ENCODE results near the gene CDC45. TPM values are rescaled to one million over a fixed set of nuclear protein-coding genes. Genes with fewer than 3 reads are reported as not detected.
A peak's percentile ranks its signal among the peaks of the same experiment; 100 is the strongest.

The CDC45 gene
- total and polyA plus RNA-seq, 8 donors: 0.28 to 1.3 (median 0.63) TPM; not detected in 2

GRCh38 chr22:19524170-19525115 is 44.7 kb downstream of the CDC45 start, which contains the start of gene CLDN5:
CLDN5 (minus strand) TSS chr22:19524410; CDS start chr22:19524255, 155 bp downstream.
- Histone ChIP-seq H3K4me3 (peak within 1 kb of the TSS in 2 of 4 donors; percentile 13 to 36), H3K4me1 (peaks cover 0 to 2% (median 0%) of the 10 kb centered on the region in 3 donors), H3K27ac (no peak within 1 kb of the TSS), H3K9me3 (no peaks in the 10 kb centered on the region), H3K36me3 (no peaks in the 10 kb centered on the region), H3K27me3 (peaks cover 0 to 10% (median 4%) of the 10 kb centered on the region in 4 donors)
- no peak for TF ChIP-seq CTCF (IDR thresholded peaks at IDR 0.05)
- WGBS, 2 donors: 4 to 5% methylated on average over 51 to 69 of the region's 69 CpGs
- FAIRE-seq (no peak), ATAC-seq (peak in 2 of 4 donors; percentile 23 to 48), DNase-seq (peak in 1 of 6 donors; percentile 49)
- intact Hi-C loops (cut with DNase I): no loop called here

GRCh38 chr22:19525116-19525660 is 45.5 kb downstream of the CDC45 start:
- intact Hi-C loops (cut with DNase I): no loop called here
- Histone ChIP-seq H3K4me1 (peaks cover 0 to 2% (median 0%) of the 10 kb centered on the region in 3 donors), H3K27me3 (peaks cover 0 to 10% (median 4%) of the 10 kb centered on the region in 4 donors), H3K9me3 (no peaks in the 10 kb centered on the region), H3K27ac (no peak overlapping the region), H3K4me3 (no peak overlapping the region), H3K36me3 (no peaks in the 10 kb centered on the region)
- TF ChIP-seq CTCF (IDR thresholded peaks at IDR 0.05): no peak
- ATAC-seq (no peak), DNase-seq (no peak), FAIRE-seq (no peak)
- WGBS, 2 donors: 66 to 77% methylated on average over 15 of the region's 15 CpGs

- H3K4me1 ChIP-seq: peaks cover 0 to 2% (median 0%) of the 10 kb centered on the region in 3 donors
- no peak overlapping the region for H3K27ac ChIP-seq
- ATAC-seq (no peak), FAIRE-seq (no peak), DNase-seq (no peak)
- 44 to 66% methylated on average over 3 of the region's 3 CpGs for WGBS, 2 donors
- no peaks in the 10 kb centered on the region for H3K9me3 ChIP-seq
- H3K36me3 ChIP-seq: no peaks in the 10 kb centered on the region
- intact Hi-C loops (cut with DNase I): no loop called here
- no peak overlapping the region for H3K4me3 ChIP-seq
- peaks cover 0 to 10% (median 4%) of the 10 kb centered on the region in 4 donors for H3K27me3 ChIP-seq
- no peak for TF ChIP-seq CTCF (IDR thresholded peaks at IDR 0.05)
Measured at GRCh38 chr22:19525666-19526065, 45.9 kb downstream of the CDC45 start.

GRCh38 chr22:19526076-19526701 is 46.5 kb downstream of the CDC45 start:
- ATAC-seq: no peak
- WGBS, 2 donors: 84 to 92% methylated on average over 11 of the region's 11 CpGs
- H3K27me3 ChIP-seq: peaks cover 0 to 10% (median 4%) of the 10 kb centered on the region in 4 donors
- H3K27ac ChIP-seq: no peak overlapping the region
- DNase-seq: no peak
- intact Hi-C loops (cut with DNase I): no loop called here
- H3K9me3 ChIP-seq: no peaks in the 10 kb centered on the region
- no peak overlapping the region for H3K4me3 ChIP-seq
- FAIRE-seq: no peak
- no peaks in the 10 kb centered on the region for H3K36me3 ChIP-seq
- TF ChIP-seq CTCF (IDR thresholded peaks at IDR 0.05): no peak
- peaks cover 0 to 2% (median 0%) of the 10 kb centered on the region in 3 donors for H3K4me1 ChIP-seq

Measured in pancreas (tissue), 10 donors.